ENCODE measurements around the gene TRMT1L. TPM values are rescaled to one million over a fixed set of nuclear protein-coding genes. Genes with fewer than 3 reads are reported as not detected.
"Not testable (repeated sequence)": the region's sequence is repeated elsewhere in the genome, so short reads cannot be mapped to it uniquely, and the experiment has no call there.

TRMT1L gene, protein sequence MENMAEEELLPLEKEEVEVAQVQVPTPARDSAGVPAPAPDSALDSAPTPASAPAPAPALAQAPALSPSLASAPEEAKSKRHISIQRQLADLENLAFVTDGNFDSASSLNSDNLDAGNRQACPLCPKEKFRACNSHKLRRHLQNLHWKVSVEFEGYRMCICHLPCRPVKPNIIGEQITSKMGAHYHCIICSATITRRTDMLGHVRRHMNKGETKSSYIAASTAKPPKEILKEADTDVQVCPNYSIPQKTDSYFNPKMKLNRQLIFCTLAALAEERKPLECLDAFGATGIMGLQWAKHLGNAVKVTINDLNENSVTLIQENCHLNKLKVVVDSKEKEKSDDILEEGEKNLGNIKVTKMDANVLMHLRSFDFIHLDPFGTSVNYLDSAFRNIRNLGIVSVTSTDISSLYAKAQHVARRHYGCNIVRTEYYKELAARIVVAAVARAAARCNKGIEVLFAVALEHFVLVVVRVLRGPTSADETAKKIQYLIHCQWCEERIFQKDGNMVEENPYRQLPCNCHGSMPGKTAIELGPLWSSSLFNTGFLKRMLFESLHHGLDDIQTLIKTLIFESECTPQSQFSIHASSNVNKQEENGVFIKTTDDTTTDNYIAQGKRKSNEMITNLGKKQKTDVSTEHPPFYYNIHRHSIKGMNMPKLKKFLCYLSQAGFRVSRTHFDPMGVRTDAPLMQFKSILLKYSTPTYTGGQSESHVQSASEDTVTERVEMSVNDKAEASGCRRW
- polyA plus RNA-seq (2013, experiment 1 of 2): 16.5 TPM
- polyA plus RNA-seq (2013, experiment 2 of 2): 18.2 TPM

GRCh38 chr1:185156854-185157598 is at the start of gene TRMT1L, which contains the start of gene SWT1:
TSS of gene TRMT1L (minus strand) at chr1:185156953. CDS start at chr1:185156712, 241 bp downstream.
TSS of gene SWT1 (plus strand) at chr1:185157167. CDS start at chr1:185160842, 3,675 bp downstream.
- peak within 1 kb of the TSS; percentile 98 for H3K23ac ChIP-seq (ENCODE audit: low read depth, low read length, poor library complexity)
- H3K4me2 ChIP-seq (ENCODE audit: insufficient read depth, low read length, poor library complexity, severe bottlenecking): peak within 1 kb of the TSS; percentile 79
- H3K18ac ChIP-seq (ENCODE audit: low read length): peak within 1 kb of the TSS; percentile 98
- H3K4me3 ChIP-seq (ENCODE audit: low read length in 2 of 2): peak within 1 kb of the TSS; percentile 70 to 96
- peaks cover 0 to 2% of the 10 kb centered on the region in 2 donors for H3K36me3 ChIP-seq (replicated peaks in 1 of 2; ENCODE audit: control insufficient read depth in 2 of 2, insufficient read depth in 2 of 2, low read length in 2 of 2)
- peaks cover 2 to 7% of the 10 kb centered on the region in 2 donors for H3K4me1 ChIP-seq (ENCODE audit: control insufficient read depth in 2 of 2, insufficient read depth in 1 of 2, low read depth in 1 of 2, low read length in 2 of 2)
- no peak within 1 kb of the TSS for H2BK12ac ChIP-seq (ENCODE audit: low read length)
- H2BK15ac ChIP-seq (ENCODE audit: low read length): peak within 1 kb of the TSS; percentile 59
- H3K79me1 ChIP-seq (ENCODE audit: low read depth, low read length): peaks cover 1% of the 10 kb centered on the region
- H3K27ac ChIP-seq (replicated peaks; ENCODE audit: low read length): peak within 1 kb of the TSS; percentile 93
- DNase-seq (ENCODE audit: low spot score): peak; percentile 98
- H3K14ac ChIP-seq (ENCODE audit: low read length): peak within 1 kb of the TSS; percentile 14
- H2AFZ ChIP-seq (ENCODE audit: low read length): peak within 1 kb of the TSS; percentile 99
- no peak within 1 kb of the TSS for H4K8ac ChIP-seq (ENCODE audit: low read depth, low read length)
- peak within 1 kb of the TSS; percentile 90 for H2BK5ac ChIP-seq (ENCODE audit: low read length)
- no peaks in the 10 kb centered on the region for H3K9me3 ChIP-seq (replicated peaks in 1 of 2; ENCODE audit: control insufficient read depth in 2 of 2, insufficient read depth in 1 of 2, low read depth in 1 of 2, low read length in 2 of 2)
- no peaks in the 10 kb centered on the region for H3K27me3 ChIP-seq (ENCODE audit: control insufficient read depth in 3 of 3, insufficient read depth in 3 of 3, low read depth in 1 of 3, low read length in 3 of 3)
- WGBS, 2 donors (ENCODE audit: extremely low coverage in 2 of 2, insufficient read length in 2 of 2, insufficient replicate concordance in 1 of 2): no CpG with 5 or more reads among the region's 63 CpGs
- peak within 1 kb of the TSS; percentile 38 for H3K4ac ChIP-seq (ENCODE audit: low read length)
- no peak within 1 kb of the TSS for H2BK120ac ChIP-seq (ENCODE audit: low read depth, low read length)
- peak within 1 kb of the TSS; percentile 87 for H3K9ac ChIP-seq (ENCODE audit: low read depth, low read length, poor library complexity)
- no peak within 1 kb of the TSS for H4K91ac ChIP-seq (ENCODE audit: low read depth, low read length, poor library complexity)
- H2AK5ac ChIP-seq (ENCODE audit: low read depth, low read length): peak within 1 kb of the TSS; percentile 17

- DNase-seq (ENCODE audit: low spot score): no peak
- Histone ChIP-seq H3K14ac (ENCODE audit: low read length) (no peak overlapping the region), H3K79me1 (ENCODE audit: low read depth, low read length) (no peaks in the 10 kb centered on the region)
Observed at GRCh38 chr1:185200889-185201288, 44.1 kb upstream of the TRMT1L start.

GRCh38 chr1:185198712-185199111 is 42.0 kb upstream of the TRMT1L start:
- not testable (repeated sequence) for H2BK5ac ChIP-seq (ENCODE audit: low read length); H4K8ac ChIP-seq (ENCODE audit: low read depth, low read length); H3K4ac ChIP-seq (ENCODE audit: low read length); H3K23ac ChIP-seq (ENCODE audit: low read depth, low read length, poor library complexity); H3K9ac ChIP-seq (ENCODE audit: low read depth, low read length, poor library complexity); H2BK15ac ChIP-seq (ENCODE audit: low read length); H3K4me1 ChIP-seq (ENCODE audit: control insufficient read depth in 2 of 2, insufficient read depth in 1 of 2, low read depth in 1 of 2, low read length in 2 of 2); H3K18ac ChIP-seq (ENCODE audit: low read length); H2AK5ac ChIP-seq (ENCODE audit: low read depth, low read length); H3K4me3 ChIP-seq (ENCODE audit: low read length in 2 of 2); H2AFZ ChIP-seq (ENCODE audit: low read length); H3K14ac ChIP-seq (ENCODE audit: low read length); DNase-seq (ENCODE audit: low spot score); H3K79me1 ChIP-seq (ENCODE audit: low read depth, low read length); H3K4me2 ChIP-seq (ENCODE audit: insufficient read depth, low read length, poor library complexity, severe bottlenecking); H4K91ac ChIP-seq (ENCODE audit: low read depth, low read length, poor library complexity); H2BK120ac ChIP-seq (ENCODE audit: low read depth, low read length); H2BK12ac ChIP-seq (ENCODE audit: low read length); H3K36me3 ChIP-seq (replicated peaks in 1 of 2; ENCODE audit: control insufficient read depth in 2 of 2, insufficient read depth in 2 of 2, low read length in 2 of 2); H3K9me3 ChIP-seq (replicated peaks in 1 of 2; ENCODE audit: control insufficient read depth in 2 of 2, insufficient read depth in 1 of 2, low read depth in 1 of 2, low read length in 2 of 2); H3K27ac ChIP-seq (replicated peaks; ENCODE audit: low read length); H3K27me3 ChIP-seq (ENCODE audit: control insufficient read depth in 3 of 3, insufficient read depth in 3 of 3, low read depth in 1 of 3, low read length in 3 of 3)
- WGBS, 2 donors (ENCODE audit: extremely low coverage in 2 of 2, insufficient read length in 2 of 2, insufficient replicate concordance in 1 of 2): no CpG with 5 or more reads among the region's 4 CpGs

More at GRCh38 chr1:185200889-185201288, 44.1 kb upstream of the TRMT1L start:
- Histone ChIP-seq H2BK15ac (ENCODE audit: low read length) (no peak overlapping the region), H3K4me1 (ENCODE audit: control insufficient read depth in 2 of 2, insufficient read depth in 1 of 2, low read depth in 1 of 2, low read length in 2 of 2) (no peaks in the 10 kb centered on the region), H2BK120ac (ENCODE audit: low read depth, low read length) (no peak overlapping the region), H2AK5ac (ENCODE audit: low read depth, low read length) (no peak overlapping the region), H4K8ac (ENCODE audit: low read depth, low read length) (no peak overlapping the region), H3K4ac (ENCODE audit: low read length) (no peak overlapping the region), H2BK5ac (ENCODE audit: low read length) (no peak overlapping the region), H3K27ac (replicated peaks; ENCODE audit: low read length) (no peak overlapping the region), H3K9me3 (replicated peaks in 1 of 2; ENCODE audit: control insufficient read depth in 2 of 2, insufficient read depth in 1 of 2, low read depth in 1 of 2, low read length in 2 of 2) (no peaks in the 10 kb centered on the region), H2AFZ (ENCODE audit: low read length) (peak overlapping the region; percentile 17), H3K9ac (ENCODE audit: low read depth, low read length, poor library complexity) (no peak overlapping the region), H3K18ac (ENCODE audit: low read length) (no peak overlapping the region), H3K27me3 (ENCODE audit: control insufficient read depth in 3 of 3, insufficient read depth in 3 of 3, low read depth in 1 of 3, low read length in 3 of 3) (no peaks in the 10 kb centered on the region), H3K4me3 (ENCODE audit: low read length in 2 of 2) (no peak overlapping the region), H2BK12ac (ENCODE audit: low read length) (no peak overlapping the region), H3K23ac (ENCODE audit: low read depth, low read length, poor library complexity) (no peak overlapping the region), H3K4me2 (ENCODE audit: insufficient read depth, low read length, poor library complexity, severe bottlenecking) (no peak overlapping the region), H4K91ac (ENCODE audit: low read depth, low read length, poor library complexity) (no peak overlapping the region), H3K36me3 (replicated peaks in 1 of 2; ENCODE audit: control insufficient read depth in 2 of 2, insufficient read depth in 2 of 2, low read length in 2 of 2) (no peaks in the 10 kb centered on the region)
- no CpG with 5 or more reads among the region's 8 CpGs for WGBS, 2 donors (ENCODE audit: extremely low coverage in 2 of 2, insufficient read length in 2 of 2, insufficient replicate concordance in 1 of 2)
